GM23248 (cell line): ENCODE measurements around the gene NAA40. TPM values are rescaled to one million over a fixed set of nuclear protein-coding genes. Genes with fewer than 3 reads are reported as not detected.

ENCODE experiments used
- DNase-seq: peaks from one replicate; pipeline ENCODE4 v3.0.0-alpha.2; 2015
- H2AFZ ChIP-seq: fragments of 200-600 bp; sonication (generic); 2 replicates; pipeline ENCODE4 v1.6.1; 2016; ENCODE audit warnings: antibody characterized with exemption
- H3F3A ChIP-seq: fragments of 200-600 bp; sonication (generic); 2 replicates; pipeline ENCODE4 v1.6.1; 2016; ENCODE audit warnings: mild to moderate bottlenecking, antibody characterized with exemption, mixed run types; ENCODE audit not compliant: insufficient read depth
- H3K27ac ChIP-seq: fragments of 200-600 bp; sonication (generic); 2 replicates; pipeline ENCODE4 v1.5.1; 2016; ENCODE audit warnings: mild to moderate bottlenecking
- H3K27me3 ChIP-seq: fragments of 200-600 bp; sonication (generic); replicated peaks from 2 replicates; pipeline ENCODE4 v1.6.1; 2016; ENCODE audit warnings: mild to moderate bottlenecking; ENCODE audit not compliant: insufficient read depth
- H3K36me3 ChIP-seq: fragments of 200-600 bp; sonication (generic); 2 replicates; pipeline ENCODE4 v1.6.1; 2016; ENCODE audit warnings: low read depth, mild to moderate bottlenecking
- H3K4me1 ChIP-seq: fragments of 200-600 bp; sonication (generic); 2 replicates; pipeline ENCODE4 v1.6.1; 2016; ENCODE audit warnings: mild to moderate bottlenecking; ENCODE audit not compliant: insufficient read depth
- H3K4me2 ChIP-seq: fragments of 200-600 bp; sonication (generic); one replicate; pipeline ENCODE4 v1.6.1; 2016; ENCODE audit warnings: mild to moderate bottlenecking; ENCODE audit not compliant: unreplicated experiment
- H3K4me3 ChIP-seq: fragments of 200-600 bp; sonication (generic); 2 replicates; pipeline ENCODE4 v1.5.1; 2016; ENCODE audit warnings: mild to moderate bottlenecking
- H3K79me2 ChIP-seq: fragments of 200-600 bp; sonication (generic); 2 replicates; pipeline ENCODE4 v1.6.1; 2016; ENCODE audit warnings: mild to moderate bottlenecking; ENCODE audit not compliant: insufficient read depth
- H3K9ac ChIP-seq: fragments of 200-600 bp; sonication (generic); 2 replicates; pipeline ENCODE4 v1.6.1; 2016; ENCODE audit warnings: mild to moderate bottlenecking
- H3K9me2 ChIP-seq: fragments of 200-600 bp; sonication (generic); 2 replicates; pipeline ENCODE4 v1.6.1; 2016; ENCODE audit warnings: mixed run types, mild to moderate bottlenecking, moderate library complexity; ENCODE audit not compliant: insufficient read depth
- H3K9me3 ChIP-seq: fragments of 200-600 bp; sonication (generic); one replicate; pipeline ENCODE4 v1.6.1; 2017; ENCODE audit warnings: low read depth
- H4K20me1 ChIP-seq: fragments of 200-600 bp; sonication (generic); 2 replicates; pipeline ENCODE4 v1.6.0; 2016; ENCODE audit not compliant: insufficient read depth
- EZH2 ChIP-seq: fragments of 200-600 bp; sonication (generic); IDR thresholded peaks from 2 replicates; pipeline ENCODE4 v1.6.1; 2018; ENCODE audit warnings: antibody characterized with exemption, mild to moderate bottlenecking; ENCODE audit not compliant: insufficient read depth, poor library complexity, severe bottlenecking
- EZH2phosphoT487 ChIP-seq: fragments of 200-600 bp; sonication (generic); IDR thresholded peaks from 2 replicates; pipeline ENCODE4 v1.6.1; 2018; ENCODE audit warnings: antibody characterized with exemption, moderate library complexity, mild to moderate bottlenecking, low read depth; ENCODE audit not compliant: insufficient read depth
- WGBS, 2 experiments: methylation state at CpG; one replicate each; pipeline ENCODE4 v1.1.6; 2015 to 2017; ENCODE audit warnings: low lambda C conversion rate in 2 of 2, low coverage in 1 of 2; ENCODE audit errors: missing lambda C conversion rate in 2 of 2; 5-methylcytosine and 5-hydroxymethylcytosine counted together
- in situ Hi-C: fragments of 300-500 bp; cut with MboI; formaldehyde crosslinking; loops from 2 replicates; pipeline ENCODE4 v1.15.0; 2020
- polyA plus RNA-seq: library from polyadenylated mRNA; unstranded; fragments of >200 nt; fragmentation: Nextera tagmentation; extraction: Ambion mirVana; gene quantifications from 2 replicates; pipeline ENCODE4 v1.2.1, GENCODE V29; 2016
- total RNA-seq: library from RNA; depleted of rRNA; stranded (reverse); fragments of >200 nt; shearing (Covaris generic); gene quantifications from 2 replicates; pipeline ENCODE4 v1.2.3, GENCODE V29; 2014

Gene NAA40
- total and polyA plus RNA-seq, 2 experiments from 2014 or later, result 11.7 to 12.0 TPM

- Histone ChIP-seq H4K20me1 (peaks cover 11% of the 10 kb centered on the region; the same call in 1 of the 2 replicates), H3K4me3 (no peak overlapping the region), H3K79me2 (peaks cover 71% of the 10 kb centered on the region), H2AFZ (no peak overlapping the region), H3K4me1 (peaks cover 10% of the 10 kb centered on the region), H3K36me3 (peaks cover 11% of the 10 kb centered on the region; the same call in 1 of the 2 replicates), H3K9me3 (no peaks in the 10 kb centered on the region), H3F3A (no peaks in the 10 kb centered on the region), H3K27me3 (no peaks in the 10 kb centered on the region), H3K4me2 (no peak overlapping the region), H3K9ac (no peak overlapping the region), H3K27ac (no peak overlapping the region), H3K9me2 (no peaks in the 10 kb centered on the region)
- 84 to 90% methylated on average over 6 of the region's 6 CpGs for WGBS, 2 experiments
- in situ Hi-C loops, result no loop called here
- no peak for DNase-seq
- TF ChIP-seq EZH2 (no peak), EZH2phosphoT487 (no peak)
Observed at GRCh38 chr11:63893355-63893754, 45.4 kb upstream of the NAA40 start.

GRCh38 chr11:63896071-63896470 is 42.7 kb upstream of the NAA40 start:
- no peaks in the 10 kb centered on the region for H3K9me3 ChIP-seq
- H4K20me1 ChIP-seq, result peaks cover 11% of the 10 kb centered on the region; the same call in 1 of the 2 replicates
- H3K27me3 ChIP-seq, result no peaks in the 10 kb centered on the region
- H3F3A ChIP-seq, result no peaks in the 10 kb centered on the region
- whole genome bisulfite sequencing, 2 experiments, result 80 to 83% methylated on average over 4 of the region's 4 CpGs
- H3K27ac ChIP-seq, result no peak overlapping the region
- DNase-seq, result no peak
- no peak overlapping the region for H3K9ac ChIP-seq
- H3K4me3 ChIP-seq, result no peak overlapping the region
- no peak overlapping the region for H2AFZ ChIP-seq
- peaks cover 44% of the 10 kb centered on the region for H3K79me2 ChIP-seq
- no peak overlapping the region for H3K4me2 ChIP-seq
- H3K4me1 ChIP-seq, result no peaks in the 10 kb centered on the region
- H3K9me2 ChIP-seq, result no peaks in the 10 kb centered on the region
- H3K36me3 ChIP-seq, result peaks cover 20% of the 10 kb centered on the region; the same call in 1 of the 2 replicates
- TF ChIP-seq EZH2phosphoT487 (no peak), EZH2 (no peak)
- in situ Hi-C loops, result no loop called here

- Histone ChIP-seq H3F3A (no peaks in the 10 kb centered on the region), H3K4me2 (no peak overlapping the region), H3K27ac (no peak overlapping the region), H3K79me2 (peaks cover 28% of the 10 kb centered on the region), H2AFZ (no peak overlapping the region), H3K9me2 (no peaks in the 10 kb centered on the region), H3K36me3 (peaks cover 27% of the 10 kb centered on the region; the same call in 1 of the 2 replicates), H3K9ac (no peak overlapping the region), H4K20me1 (peaks cover 11% of the 10 kb centered on the region; the same call in 1 of the 2 replicates), H3K27me3 (no peaks in the 10 kb centered on the region), H3K9me3 (no peaks in the 10 kb centered on the region), H3K4me1 (no peaks in the 10 kb centered on the region), H3K4me3 (no peak overlapping the region)
- no peak for DNase-seq
- in situ Hi-C loops, result no loop called here
- no peak for TF ChIP-seq EZH2
- no peak for TF ChIP-seq EZH2phosphoT487
- WGBS, 2 experiments, result 57 to 59% methylated on average over 7 to 10 of the region's 10 CpGs
Observed at GRCh38 chr11:63897459-63898146, 41.2 kb upstream of the NAA40 start.

- H3K4me3 ChIP-seq, result no peak overlapping the region
- no peaks in the 10 kb centered on the region for H3K27me3 ChIP-seq
- no peaks in the 10 kb centered on the region for H3K9me2 ChIP-seq
- no peaks in the 10 kb centered on the region for H4K20me1 ChIP-seq
- no peak overlapping the region for H3K9ac ChIP-seq
- no peaks in the 10 kb centered on the region; the same call in 1 of the 2 replicates for H3K79me2 ChIP-seq
- no peak for TF ChIP-seq EZH2
- no peak for TF ChIP-seq EZH2phosphoT487
- peaks cover 20% of the 10 kb centered on the region; the same call in 1 of the 2 replicates for H3K36me3 ChIP-seq
- H2AFZ ChIP-seq, result no peak overlapping the region
- in situ Hi-C loops, result no loop called here
- no peaks in the 10 kb centered on the region for H3K4me1 ChIP-seq
- WGBS, 2 experiments, result 61 to 70% methylated on average over 3 of the region's 3 CpGs
- H3K9me3 ChIP-seq, result no peaks in the 10 kb centered on the region
- H3K27ac ChIP-seq, result no peak overlapping the region
- H3K4me2 ChIP-seq, result no peak overlapping the region
- no peaks in the 10 kb centered on the region for H3F3A ChIP-seq
- peak; percentile 45 for DNase-seq
Observed at GRCh38 chr11:63901660-63902059, 37.1 kb upstream of the NAA40 start.
